HL-60/S4 (cell line): ENCODE data around the gene NEU4.
"Not testable (repeated sequence)": the region's sequence is repeated elsewhere in the genome, so short reads cannot be mapped to it uniquely, and the experiment has no call there.

ENCODE experiments used
- in situ Hi-C: fragments of 300-500 bp; cut with MboI; formaldehyde crosslinking; loops from 2 replicates; pipeline ENCODE4 v1.14.3; 2022; ENCODE audit warnings: low sequenced_read_pairs

The NEU4 gene

DNA sequence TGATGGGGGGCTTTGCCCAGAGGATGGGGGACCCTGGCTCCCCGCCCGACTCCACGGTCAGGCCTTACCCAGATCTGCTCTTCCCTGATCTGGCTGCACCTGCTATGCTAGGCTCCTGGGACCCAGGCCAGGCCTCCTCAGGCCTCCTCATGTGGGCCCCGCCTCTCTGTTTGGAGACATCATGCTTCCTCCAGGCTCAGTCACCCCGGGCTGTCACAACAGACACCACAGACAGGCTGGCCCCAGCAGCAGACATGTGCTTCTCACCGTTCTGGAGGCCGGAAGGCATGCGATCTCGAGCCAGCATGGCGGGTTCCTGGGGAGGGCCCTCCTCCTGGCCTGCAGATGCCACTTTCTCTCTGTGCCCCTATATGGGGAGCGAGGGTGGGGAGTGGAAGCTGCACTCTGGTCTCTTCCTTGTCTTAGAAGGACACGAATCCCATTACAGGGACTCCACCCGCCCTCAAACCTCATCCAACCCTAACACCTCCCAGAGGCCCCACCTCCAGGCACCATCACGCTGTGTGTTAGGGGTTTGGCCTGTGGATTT is 10.8 kb upstream of the NEU4 start:
- in situ Hi-C loops = no loop called here

DNA sequence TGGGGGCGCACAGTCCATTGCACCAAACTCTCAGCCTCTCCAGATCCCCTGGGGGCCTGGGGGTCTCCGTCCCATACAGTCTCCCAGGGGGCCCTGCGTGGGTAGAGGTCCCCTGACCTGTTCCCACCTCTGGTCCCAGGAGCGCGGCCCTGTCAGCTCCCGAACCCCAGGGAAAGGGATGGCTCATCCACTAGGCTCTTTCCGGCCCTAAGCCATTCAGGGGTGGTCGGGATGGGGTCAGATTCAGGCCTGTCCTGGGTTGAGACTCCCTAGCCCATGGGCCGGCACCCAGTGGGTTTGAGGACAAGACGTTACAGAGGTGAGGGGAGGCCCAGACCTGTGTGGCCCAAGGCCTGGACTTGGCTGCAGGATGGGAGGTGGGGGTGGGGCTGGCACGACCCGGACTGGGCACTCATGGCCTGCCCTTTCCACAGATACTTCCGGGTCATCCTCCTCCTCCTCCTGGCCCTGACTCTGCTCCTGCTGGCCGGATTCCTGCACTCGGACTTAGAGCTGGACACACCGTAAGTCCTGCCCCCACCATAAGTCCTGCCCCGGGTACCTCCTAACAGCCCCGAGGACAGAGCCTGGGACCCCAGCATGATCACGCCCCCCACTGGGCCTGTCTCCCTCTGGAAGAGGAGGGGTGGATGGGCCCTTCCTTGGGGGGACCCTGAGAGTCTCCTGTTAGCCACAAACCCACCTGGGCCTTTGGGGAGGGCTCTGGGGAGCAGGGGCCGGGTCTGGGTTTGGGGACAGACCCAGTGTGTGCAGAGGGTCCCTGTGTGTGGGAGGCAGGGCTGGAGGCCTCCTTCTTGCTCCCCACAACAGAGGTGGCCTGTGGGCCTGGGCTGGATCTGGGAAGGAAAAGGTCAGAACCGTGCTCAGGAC is 10.1 kb upstream of the NEU4 start:
- in situ Hi-C loops = no loop called here

DNA sequence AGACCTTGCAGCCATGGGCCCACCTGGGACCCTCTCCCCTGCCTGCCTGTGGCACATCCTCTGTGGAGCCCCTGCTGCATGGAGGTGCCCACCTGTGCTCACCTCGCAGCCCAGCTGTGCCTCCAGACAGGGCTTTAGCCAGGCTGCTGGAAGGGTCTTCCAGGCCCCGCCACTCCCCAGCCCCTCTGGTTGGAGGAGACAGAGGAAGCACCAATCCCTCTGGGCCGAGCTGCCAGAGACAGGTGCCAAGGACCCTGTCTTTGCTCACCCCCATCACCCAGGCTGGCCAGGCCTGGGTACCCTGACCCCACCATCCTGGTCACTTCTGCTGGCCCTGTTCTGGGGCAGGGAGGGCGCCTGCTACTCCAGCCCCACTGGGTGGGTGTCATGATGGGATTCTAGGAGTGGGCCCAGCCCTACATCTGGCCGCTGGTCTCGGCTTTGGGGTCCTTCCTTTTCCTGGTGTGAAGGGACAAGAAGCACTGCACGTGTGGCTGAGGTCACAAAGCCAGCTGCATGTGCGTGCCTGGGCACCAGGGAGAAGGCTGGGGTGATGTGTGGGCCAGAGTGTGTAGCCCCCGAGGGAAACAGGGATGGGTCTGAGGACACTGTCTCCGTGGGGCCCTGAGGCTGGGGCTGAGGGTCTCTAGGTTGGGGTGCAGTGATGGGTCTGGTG is 9.3 kb upstream of the NEU4 start:
- in situ Hi-C loops = no loop called here

- in situ Hi-C loops = not testable (repeated sequence)
These were observed 8.6 kb upstream of the NEU4 start for GRCh38 chr2:241800198-241800903.

DNA sequence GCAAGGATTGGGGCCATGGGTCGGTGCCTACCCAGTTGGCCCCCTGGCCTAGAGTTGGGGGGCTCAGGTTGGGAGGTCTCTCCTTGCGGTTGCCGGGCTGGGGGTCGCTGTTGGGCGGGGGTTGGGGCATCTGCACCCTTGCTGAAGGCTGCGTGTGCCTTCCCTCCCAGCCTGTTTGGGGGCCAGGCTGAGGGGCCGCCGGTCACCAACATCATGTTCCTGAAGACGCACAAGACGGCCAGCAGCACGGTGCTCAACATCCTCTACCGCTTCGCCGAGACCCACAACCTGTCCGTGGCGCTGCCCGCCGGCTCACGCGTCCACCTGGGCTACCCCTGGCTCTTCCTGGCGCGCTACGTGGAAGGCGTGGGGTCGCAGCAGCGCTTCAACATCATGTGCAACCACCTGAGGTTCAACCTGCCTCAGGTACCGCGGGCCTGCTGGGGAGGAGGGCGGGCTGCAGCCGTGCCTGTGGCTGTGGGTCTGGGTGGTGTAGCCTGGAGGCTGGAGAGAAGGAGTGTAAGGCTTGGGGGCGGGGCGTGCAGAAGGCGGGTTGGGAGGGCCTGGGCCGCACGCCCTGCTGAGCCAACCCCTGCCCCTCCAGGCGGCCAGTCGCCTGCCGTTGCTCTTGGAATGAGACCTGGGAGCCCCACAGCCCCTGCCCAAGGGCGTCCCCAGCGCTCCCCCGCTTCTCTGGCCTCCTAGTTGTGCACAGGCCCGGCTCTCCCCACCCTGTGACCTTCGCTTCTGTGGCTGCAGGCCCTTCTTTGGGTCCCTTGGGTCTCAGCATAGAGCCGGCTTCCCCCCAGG is 7.2 kb upstream of the NEU4 start:
- in situ Hi-C loops = no loop called here

DNA sequence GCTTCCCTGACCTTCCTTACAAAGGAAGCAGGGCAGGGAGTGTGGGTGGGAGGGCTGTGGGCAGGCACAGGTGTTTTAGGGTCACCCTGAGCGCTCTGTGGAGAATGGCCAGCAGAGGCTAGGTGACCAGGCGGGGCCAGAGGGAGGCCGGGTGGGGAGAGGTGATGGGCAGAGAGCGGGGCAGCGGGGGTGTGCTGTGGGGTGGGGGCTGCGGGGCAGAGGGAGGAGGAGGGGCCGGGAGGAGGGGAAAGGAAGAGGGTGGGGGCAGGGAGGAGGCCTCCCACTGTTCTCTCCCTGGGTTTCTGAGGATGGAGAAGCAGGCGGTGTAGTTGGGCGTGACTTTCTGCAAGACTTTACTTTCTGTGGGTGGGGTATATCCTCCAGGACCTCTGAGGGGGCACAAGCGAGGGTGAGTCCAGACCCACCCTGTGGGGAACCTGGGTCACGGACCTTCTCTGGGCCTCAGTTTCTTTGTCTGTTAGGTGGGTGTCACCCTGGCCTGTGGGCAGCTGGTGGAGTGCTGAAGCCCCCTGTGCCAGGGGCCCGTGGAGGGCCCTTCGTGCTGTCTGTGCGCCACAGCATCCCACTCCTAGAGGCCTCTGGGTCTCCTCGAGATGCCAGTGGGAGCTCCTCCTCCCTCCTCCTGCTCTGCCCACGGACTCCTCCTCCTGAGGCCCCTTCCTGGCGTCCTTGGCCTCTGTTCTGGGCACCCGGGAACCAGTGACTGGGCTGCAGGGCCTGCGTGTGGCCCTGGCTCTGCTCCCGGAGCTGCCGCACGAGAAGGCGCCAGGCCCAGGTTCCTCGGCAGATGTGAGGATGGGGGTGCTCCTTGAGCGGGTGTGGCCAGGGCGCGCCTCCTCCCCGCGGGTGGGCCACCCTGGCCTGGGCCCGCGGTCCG is 6.3 kb upstream of the NEU4 start:
- in situ Hi-C loops = no loop called here

- in situ Hi-C loops = no loop called here
These were observed 5.3 kb upstream of the NEU4 start for GRCh38 chr2:241803387-241804325.

- in situ Hi-C loops = no loop called here
These were observed 4.4 kb upstream of the NEU4 start for GRCh38 chr2:241804326-241805229.

DNA sequence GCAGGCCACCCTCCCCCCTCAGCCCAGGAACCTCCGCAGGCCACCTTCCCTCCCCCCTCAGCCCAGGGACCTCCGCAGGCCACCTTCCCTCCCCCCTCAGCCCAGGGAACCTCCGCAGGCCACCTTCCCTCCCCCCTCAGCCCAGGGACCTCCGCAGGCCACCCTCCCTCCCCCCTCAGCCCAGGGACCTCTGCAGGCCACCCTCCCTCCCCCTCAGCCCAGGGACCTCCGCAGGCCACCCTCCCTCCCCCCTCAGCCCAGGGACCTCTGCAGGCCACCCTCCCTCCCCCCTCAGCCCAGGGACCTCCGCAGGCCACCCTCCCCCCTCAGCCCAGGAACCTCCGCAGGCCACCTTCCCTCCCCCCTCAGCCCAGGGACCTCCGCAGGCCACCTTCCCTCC is 2.8 kb upstream of the NEU4 start:
- in situ Hi-C loops = not testable (repeated sequence)

- in situ Hi-C loops = no loop called here
These were observed 807 bp upstream of the NEU4 start for GRCh38 chr2:241808051-241808720.

GRCh38 chr2:241809383-241810306 is 652 bp downstream of the NEU4 start:
- in situ Hi-C loops = no loop called here

DNA sequence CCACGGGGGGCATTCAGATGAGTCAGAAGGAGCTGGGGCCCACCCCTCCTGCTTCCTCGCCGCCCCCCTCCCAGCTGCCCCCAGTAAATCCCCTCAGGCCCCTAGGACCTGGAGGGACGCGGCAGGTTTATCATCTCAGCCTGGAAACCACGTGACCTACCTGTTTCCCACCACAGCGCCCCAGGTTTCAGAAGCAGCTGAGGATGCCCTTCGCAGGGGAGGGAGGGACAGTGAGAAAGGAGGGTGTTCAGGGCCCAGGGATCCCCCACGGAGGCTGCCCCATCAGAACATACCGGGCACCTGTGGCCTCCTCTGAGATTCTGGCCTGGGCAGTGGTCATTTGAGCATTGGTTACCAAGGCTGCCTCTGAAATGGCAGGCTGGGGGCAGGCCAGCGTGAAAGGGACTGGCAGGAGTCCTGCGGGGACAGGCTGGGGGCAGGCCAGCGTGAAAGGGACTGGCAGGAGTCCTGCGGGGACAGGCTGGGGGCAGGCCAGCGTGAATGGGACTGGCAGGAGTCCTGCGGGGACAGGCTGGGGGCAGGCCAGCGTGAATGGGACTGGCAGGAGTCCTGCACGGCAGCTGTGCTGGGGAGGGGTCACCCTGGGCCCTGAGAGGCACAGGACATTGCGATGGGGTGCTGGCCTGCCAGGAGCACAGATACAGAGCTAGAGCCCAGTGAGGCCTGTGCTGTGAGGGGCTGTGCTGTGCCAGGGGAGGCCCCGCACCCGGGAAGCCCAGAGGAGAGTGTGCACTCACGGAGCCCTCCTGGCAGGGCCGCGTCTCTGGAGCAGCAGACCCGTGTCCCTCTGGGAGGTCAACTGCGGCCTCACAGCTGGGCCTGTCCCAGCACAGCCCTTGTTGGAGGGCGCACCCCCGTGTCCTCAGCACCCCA is 1.6 kb downstream of the NEU4 start:
- in situ Hi-C loops = no loop called here

DNA sequence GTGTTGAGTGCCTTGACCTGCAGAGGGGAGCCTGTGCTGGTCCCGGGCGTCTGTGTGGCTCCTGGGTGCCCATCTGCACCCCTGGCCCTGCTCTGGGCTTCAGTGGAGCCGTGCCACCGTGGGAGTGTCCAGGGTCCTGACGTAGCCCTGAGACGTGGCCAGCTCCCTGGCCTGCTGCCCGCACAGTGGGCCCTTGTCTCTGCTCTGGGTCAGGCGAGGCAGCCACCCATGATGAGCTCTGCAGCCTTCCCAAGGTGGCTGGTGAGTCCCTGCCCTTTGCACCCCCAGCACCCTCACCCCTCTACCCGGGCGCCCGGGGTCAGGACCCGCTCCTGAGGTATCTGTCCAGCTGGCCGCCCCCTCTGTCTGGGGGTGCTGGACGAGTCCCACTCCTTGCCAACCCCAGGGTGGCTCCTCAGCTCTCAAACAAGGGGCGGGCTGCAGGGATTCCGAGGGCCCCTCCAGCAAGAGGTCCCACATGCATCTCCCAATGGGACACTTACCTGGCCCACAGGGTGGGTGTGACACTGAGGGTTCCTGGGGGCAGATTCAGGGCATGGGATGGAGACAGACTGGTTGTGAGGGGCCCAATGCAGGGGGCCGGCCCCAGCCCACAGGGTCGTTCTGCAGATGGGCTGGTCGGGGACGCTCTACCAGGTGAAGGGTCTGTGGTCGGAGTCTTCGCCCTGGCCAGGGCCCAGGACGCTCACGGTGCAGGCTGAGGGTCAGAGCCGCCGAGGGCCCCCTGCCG is 2.4 kb downstream of the NEU4 start:
- in situ Hi-C loops = no loop called here
